GM18861 (cell line): ENCODE measurements around the gene HLA-DOB.
"Not testable (repeated sequence)": the region's sequence is repeated elsewhere in the genome, so short reads cannot be mapped to it uniquely, and the experiment has no call there.

Experiments
- ATAC-seq: cut with Tn5 transposase; IDR thresholded peaks from one replicate; pipeline ENCODE4 v1.9.1; 2021; ENCODE audit not compliant: unreplicated experiment

The HLA-DOB gene

DNA sequence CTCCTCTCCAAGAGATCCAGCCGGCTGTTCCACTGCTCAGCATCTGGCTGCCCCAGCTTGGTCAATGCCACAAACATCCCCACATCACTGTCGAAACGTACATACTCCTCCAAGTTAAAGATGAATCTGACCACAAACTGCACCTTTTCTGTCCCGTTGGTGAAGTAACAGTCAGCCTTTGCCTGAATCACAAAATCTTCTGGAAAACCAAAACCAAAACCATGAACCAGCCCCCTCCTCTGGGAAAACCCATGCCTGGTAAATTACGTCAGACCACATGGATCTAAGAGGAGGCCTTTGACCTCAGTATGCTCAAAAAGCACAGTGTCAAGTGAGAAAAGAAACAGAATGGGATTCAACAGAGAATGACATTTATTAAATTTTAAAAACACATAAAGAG is 1.7 kb downstream of the HLA-DOB start:
- ATAC-seq: no peak

DNA sequence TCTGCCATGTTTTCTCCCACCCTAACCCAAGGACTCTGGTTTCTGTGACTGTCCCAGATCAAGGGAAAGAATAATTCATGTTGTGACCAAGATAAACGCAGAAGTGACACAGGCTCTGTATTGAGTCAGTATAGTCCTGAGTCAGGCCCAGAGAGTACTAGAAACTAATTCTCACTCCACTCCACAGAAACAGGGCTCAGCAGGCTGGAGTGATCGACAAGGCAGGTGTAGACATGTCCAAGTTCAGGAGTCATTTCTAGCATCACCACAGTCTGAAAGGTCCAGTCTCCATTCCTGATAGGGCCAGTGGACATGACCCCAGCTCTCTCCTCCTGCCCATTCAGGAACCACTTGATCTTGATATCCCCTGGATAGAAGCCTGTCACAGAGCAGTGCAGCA is 2.7 kb downstream of the HLA-DOB start:
- no peak for ATAC-seq

DNA sequence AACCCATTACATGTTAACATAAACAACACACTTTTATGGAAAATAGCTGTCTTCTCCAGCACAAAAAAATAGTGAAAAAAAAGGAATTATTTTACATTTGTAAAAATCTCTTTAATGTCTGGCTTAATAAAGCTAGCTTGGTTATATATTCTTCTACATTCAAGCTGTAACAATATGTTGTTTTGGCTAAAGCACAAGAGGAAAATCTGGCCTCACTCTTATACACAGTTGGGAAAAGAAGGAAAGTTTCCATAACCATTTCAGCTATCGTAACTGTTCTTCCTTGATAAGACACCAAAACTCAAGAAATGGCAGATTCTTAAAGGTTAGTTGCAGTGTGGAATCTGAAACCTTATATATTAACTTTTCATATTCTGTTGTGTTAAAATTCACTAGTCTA is 7.6 kb downstream of the HLA-DOB start:
- ATAC-seq: no peak

DNA sequence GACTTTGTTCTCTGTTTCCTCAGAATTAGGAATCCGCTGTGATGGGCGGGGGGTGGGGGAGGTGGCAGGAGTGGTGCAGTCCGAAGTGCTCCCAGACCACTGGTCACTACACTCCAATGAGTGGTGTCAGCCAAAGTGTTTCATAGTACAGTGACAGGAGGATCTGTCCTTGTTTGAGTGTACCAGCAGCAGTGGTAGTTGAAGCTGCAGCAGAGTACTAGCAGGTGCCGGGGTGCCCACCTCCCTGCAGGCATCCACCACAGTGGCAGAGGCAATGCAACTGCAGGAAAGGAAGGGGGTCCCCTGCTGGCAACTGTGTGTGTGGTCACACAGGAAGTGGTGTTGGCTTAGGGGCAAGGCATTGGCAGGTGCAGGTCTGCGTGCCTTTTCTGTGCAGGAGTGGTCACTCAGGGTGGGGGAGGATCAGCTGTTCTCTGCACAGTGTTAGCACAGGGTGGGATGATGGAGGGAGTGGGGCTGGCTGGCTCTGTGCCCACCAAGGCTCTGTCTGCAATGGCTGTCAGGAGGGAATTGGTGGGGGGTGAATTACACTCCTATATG is 9.7 kb downstream of the HLA-DOB start:
- no peak for ATAC-seq

DNA sequence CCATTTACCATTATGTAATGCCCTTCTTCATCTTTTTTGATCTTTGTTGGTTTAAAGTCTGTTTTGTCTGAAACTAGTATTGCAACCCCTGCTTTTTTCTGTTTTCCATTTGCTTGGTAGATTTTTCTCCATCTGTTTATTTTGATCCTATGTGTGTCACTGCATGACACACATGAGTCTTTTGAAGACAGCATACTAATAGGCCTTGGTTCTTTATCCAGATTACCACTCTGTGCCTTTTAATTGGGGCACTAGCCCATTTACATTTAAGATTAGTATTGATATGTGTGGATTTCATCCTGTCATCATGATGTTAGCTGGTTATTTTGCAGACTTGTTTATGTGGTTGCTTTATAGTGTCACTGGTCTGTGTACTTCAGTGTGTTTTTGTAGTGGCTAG is 11.4 kb downstream of the HLA-DOB start:
- ATAC-seq: not testable (repeated sequence)

DNA sequence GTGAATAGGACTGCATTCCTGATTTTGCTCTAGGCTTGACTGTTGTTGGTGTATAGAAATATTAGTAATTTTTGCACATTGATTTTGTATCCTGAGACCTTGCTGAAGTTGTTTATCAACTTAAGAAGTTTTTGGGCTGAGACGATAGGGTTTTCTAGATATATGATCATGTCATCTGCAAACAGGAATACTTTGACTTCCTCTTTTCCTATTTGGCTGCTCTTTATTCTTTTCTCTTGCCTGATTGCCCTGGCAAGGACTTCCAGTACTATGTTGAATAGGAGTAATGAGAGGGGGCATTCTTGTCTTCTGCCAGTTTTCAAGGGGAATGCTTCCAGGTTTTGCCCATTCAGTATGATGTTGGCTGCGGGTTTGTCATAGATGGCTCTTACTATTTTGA is 13.4 kb downstream of the HLA-DOB start:
- ATAC-seq: no peak

DNA sequence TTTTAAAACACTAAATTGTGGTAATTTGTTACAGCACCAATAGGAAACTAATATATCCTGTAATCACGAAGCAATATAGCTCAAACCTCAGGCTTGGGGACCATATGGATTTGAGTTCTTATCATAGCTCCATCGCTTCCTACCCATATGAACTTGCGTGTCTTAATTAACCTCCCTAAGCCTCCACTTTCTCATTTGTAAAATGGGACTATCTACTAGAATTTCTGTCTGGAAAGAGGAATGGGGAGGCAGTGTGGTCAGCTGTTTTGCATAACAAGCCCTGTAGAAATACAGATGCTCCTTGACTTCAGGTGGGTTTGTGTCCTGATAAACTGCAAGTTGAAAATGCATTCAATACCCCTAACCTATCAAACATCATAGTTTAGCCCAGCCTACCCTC is 17.1 kb downstream of the HLA-DOB start:
- no peak for ATAC-seq

DNA sequence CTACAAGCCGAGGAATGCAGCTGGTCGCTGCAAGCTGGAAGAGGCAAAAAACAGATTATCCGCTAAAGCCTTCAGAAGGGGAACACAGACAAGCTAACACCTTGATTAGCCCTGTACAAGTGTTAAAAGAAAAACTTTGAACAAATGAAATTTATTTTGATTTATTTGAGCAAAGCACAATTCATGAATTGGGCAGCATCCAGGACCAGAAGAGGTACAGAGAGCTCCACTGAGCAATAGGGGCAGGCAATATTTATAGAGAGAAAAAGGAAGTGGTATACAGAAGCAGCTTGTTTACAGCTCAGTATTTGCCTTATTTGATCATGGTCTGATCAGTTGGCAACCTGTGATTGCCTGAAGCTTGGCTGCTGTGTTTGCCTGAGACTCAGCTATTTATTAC is 17.6 kb downstream of the HLA-DOB start:
- ATAC-seq: no peak

DNA sequence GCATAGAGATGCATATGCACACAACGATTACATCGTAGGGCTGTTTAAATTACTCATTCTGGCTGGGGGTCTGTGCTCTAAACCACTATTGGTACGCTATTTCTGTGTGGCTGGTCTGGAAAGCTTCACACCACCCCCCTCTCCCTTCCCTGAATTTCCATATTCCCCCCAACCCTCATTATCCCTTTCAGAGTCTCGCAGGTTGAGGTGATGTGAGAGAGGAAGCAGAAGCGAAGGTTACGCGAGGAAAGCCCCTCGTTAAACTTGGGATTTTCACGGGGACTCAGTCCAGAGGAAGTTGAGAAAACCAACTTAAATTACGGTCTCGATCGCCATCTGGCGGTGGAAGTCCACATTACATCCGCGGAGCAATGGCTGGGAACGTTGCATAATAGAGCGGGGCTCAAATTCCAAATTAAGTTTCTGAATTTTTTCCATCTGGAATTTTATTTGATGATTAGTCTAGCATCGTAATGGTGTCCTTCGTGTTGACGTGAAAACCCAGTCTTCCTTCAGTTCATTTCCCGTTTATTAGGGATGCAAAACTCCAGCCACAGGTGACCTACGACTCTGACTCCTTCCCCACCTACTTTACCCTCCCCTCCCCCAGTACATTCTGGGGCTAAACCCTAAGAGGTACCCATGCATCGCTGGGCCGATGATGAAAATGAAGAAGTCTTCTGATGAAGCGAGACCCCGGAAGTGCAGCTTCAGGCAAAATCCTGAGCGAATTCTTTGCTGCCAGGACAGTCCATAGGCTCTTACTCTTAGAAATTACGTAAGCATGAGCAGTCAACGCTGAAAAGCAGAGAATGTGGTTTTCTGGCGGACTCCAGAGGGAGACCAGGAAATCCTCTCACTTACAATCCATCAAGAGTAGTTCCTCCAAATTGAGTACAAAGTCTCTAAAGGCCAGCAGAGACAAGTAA is 19.7 kb downstream of the HLA-DOB start:
- ATAC-seq: no peak

DNA sequence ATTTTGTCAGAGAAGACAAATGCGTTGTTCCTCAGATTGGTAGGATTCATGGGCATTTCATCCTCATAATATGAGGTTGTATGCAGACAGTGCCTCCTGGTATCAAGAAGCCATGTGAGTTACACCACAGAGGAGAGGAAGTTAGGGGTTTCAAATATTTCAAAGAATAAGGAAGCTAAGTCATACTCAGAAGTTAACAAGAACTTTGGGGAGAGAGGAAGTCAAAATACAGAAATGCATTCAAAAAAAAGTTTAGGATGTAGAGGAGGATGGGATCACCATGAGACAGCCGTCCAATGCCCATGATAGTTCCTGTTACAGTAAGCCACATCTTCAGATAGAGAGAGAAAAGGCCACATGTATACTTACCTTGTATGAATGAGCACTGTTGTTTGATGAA is 22.3 kb downstream of the HLA-DOB start:
- no peak for ATAC-seq

DNA sequence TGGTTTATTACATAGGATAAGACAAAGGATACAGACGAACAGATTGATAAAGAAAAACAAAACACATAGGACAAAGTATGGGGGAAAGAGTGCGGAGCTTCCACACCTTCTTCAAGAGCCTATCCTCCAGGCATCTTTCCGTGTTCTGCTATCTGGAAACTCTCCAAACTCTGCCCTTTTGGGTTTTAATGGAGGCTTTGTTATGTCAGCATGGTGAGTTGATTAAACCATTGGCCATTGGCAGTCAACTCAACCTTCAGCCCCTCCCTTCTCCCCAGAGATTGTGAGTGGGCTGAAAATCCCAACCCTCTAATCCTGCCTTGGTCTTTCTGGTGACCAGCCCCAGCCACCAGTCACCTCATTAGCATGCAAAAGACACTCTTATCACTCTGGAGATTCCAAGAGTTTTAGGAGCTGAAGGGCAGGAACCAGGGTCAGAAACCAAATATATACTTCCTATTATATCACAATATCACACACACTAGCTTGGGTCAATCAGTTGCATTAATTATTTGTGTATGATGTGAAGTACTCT is 23.8 kb downstream of the HLA-DOB start:
- ATAC-seq: no peak

DNA sequence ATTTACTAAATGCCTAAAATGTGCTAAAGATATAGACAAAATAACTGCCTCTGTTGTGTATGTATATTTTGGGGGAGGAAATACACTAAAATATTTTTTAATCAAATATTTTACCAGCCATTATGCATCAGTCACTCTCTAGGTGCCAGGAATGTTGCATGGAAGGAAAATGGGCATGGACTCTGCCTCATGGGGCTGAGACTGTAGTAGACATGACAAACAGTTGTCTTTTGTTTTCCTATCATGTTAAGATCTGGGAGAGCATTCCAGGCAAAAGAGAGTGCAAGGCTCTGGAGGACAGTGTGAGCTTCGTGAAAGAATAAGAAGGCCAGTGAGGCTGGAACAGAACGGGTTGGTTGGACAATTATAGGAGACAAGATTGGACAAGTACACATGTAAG is 26.5 kb downstream of the HLA-DOB start:
- ATAC-seq: no peak

DNA sequence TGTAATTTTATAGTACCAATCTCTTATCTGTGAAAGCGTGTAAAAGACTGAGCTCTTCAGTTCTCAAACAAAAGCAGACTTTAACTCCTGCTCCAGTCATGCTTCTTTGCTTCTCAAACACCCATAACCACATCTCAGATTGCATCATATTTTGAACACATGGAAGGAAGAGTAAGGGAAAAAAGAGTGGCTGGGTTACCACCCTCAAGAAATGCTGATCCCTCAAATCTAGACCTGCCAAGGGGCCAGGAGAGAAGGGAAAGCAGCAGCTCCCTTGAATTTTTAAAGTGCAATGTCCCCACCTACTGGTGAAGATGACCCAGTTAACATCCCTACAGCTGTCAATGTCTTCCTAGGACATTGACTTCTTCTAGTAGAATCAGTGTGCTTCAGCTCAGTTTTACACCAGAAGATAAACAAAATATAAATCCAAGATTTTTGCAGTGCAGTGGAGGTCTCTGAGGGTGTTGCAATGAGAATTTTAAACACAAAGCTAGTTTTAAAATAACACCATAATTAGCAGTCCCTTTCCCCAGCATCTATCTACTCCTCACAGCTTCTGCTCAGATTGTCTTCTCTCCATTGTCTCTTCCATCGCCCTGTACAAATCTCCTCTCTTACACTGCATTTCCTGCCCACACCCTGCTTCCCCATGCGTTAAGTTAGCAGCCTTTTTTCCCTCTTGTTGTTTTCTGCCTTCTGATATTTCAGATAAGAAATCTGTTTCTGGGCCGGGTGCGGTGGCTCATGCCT is 30.8 kb downstream of the HLA-DOB start:
- no peak for ATAC-seq

DNA sequence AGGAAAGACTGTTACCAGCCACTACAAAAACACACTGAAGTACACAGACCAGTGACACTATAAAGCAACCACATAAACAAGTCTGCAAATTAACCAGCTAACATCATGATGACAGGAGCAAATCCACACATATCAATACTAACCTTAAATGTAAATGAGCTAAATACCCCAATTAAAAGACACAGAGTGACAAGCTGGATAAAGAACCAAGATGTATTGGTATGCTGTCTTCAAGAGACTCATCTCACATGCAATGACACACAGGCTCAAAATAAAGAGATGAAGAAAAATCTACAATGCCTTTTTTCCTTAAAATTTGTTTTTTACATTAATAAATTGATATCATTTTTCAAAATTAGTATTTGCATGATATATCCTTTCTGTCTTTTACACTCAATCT is 33.9 kb downstream of the HLA-DOB start:
- not testable (repeated sequence) for ATAC-seq

DNA sequence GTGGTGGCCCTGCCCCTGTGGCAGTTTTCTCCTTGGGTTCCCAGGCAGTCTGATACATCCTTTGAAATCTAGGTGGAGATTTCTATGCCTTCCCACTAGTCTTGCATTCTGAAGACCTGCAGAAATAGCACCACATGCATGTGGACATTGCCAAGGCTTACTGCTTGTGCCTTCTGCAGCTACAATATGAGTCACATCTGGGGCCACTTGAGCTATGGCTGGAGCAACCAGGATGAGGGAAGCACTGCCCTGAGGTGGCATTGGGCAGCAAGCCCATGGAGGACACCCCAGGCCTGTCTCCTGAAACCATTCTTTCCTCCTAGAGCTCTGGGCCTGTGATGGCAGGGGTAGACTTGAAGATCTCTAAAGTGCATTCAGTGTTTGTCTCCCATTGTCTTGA is 37.8 kb downstream of the HLA-DOB start:
- ATAC-seq: no peak

DNA sequence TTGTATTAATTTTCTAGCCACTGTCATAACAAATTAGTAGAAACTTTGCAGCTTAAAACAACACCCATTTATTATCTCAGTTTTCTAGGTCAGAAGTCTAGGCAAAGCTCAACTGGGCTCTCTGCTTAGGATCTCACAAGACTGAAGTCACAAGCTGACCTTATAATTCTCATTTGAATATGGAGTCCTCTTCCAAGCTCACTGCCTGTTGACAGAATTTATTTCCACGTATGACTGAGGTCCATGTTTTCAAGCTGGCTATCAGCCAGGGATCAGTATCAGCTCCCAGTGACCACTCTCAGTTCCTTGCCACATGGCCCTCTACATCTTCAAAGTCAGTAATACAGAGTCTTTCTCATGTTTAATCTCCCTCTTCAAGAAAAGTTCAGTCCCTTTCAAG is 41.7 kb downstream of the HLA-DOB start:
- ATAC-seq: no peak

DNA sequence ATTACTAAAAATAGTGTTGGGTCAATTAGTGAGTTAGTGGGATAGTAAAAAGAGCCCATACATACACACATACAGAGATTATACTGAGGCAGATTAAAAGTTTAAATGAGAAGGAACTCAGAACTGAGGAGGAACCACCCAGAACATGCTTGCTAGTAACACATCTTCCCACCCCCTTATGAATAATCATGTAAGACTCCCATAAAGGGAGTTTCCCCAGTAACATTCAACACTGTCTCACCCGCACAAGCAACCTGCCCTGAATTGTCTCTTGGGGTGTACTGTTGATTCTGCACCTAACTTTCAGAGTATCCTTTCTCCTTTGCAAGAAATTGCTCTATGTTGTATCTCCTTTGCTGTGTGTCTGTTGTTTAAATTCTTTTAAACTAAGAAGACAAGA is 42.4 kb downstream of the HLA-DOB start:
- no peak for ATAC-seq

DNA sequence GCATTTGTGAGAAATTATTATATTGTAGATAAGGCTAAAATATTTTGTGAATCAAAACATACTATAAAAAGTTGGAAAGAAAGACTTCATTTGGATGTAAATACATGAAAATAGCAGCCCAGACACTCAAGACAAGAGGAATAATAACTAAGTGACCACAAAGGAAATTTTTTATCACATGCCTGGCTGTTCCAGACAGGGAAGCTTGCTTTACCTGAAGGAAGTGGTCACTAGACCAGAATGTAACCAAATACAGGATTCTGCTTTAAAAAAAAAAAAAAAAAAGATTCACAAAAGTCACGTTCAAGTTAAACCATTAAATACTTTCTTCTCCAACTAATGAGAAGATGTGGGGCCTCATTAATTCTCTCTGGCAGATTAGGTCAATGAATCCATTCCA is 44.1 kb downstream of the HLA-DOB start:
- no peak for ATAC-seq

DNA sequence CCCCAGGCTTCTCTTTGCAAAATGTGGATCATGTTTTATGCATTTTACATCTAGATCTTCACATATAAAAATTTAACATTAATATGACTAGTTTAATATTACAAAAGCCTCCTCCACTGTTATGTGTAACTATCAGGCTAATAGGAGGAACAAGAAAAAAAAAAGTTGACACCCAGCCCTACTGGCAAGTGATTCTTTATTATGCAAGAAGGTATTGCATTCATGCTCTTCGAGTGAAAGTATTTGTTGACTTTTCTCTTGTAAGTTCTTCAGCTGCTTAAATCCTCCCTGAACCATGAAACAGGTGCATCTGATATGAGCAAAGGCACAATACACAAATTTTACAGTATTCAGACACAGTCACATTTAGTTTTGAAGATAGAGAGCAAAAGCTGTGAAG is 52.8 kb downstream of the HLA-DOB start:
- ATAC-seq: no peak

DNA sequence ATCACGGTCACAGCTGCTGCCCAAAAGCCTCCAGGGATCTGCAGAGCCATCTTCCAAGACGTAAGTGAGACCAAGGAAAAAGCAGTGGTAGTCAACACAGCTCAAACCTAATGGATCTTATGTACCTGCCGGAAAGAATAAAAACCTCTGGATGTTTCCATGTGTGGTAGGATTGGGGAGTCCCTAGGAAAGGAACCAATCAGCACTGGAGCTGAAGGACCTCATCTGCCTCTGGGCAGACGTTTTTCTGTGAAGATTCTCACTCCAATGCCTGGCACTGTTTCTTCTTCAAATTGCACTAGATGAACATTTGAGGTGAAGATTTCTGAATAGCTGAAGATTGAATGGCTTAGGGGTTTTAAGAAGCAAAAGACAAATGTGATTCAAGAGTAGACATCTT is 53.4 kb downstream of the HLA-DOB start, which contains the start of gene HLA-DQB2:
HLA-DQB2 (minus strand) TSS at position 112 of the 400 bp plus-strand sequence; CDS start at position 50, 62 bp downstream.
- ATAC-seq: no peak
